ENCODE data around the gene SCT. TPM values are rescaled to one million over a fixed set of nuclear protein-coding genes. Genes with fewer than 3 reads are reported as not detected.

Gene SCT
- total RNA-seq, 1 experiment from 2014 or later = not detected

- no peak for TF ChIP-seq EZH2 (IDR thresholded peaks at IDR 0.05; ENCODE audit: borderline replicate concordance, low read depth, low read length, poor library complexity, severe bottlenecking)
- TF ChIP-seq CTCF (conservative IDR thresholded peaks at IDR 0.05; ENCODE audit: low read depth, low read length) = no peak
- CTCF ChIA-PET = no interaction called here
- no TSS peak for BruUV-seq (replicated peaks)
- intact Hi-C loops (cut with micrococcal nuclease; ENCODE audit: unreplicated experiment) = no loop called here
- POLR2A ChIA-PET (ENCODE audit: low non-redundant PET) = interaction anchor here (0.7 kb wide), 1 partner anchor 135 kb away, joined by 4 read pairs; no protein-coding TSS in a partner anchor
- H3K4me3 ChIP-seq (ENCODE audit: low read depth, low read length, poor library complexity, severe bottlenecking) = no peak overlapping the region
- H3K27me3 ChIP-seq (replicated peaks; ENCODE audit: insufficient read depth, low read depth, low read length, poor library complexity) = no peaks in the 10 kb centered on the region
- H3K4me1 ChIP-seq (ENCODE audit: insufficient read depth, low read length, poor library complexity, severe bottlenecking) = peaks cover 49% of the 10 kb centered on the region
- DNase-seq (ENCODE audit: low spot score) = no peak
- peak overlapping the region; percentile 73 for H3K27ac ChIP-seq (ENCODE audit: low read depth, low read length, poor library complexity, severe bottlenecking)
- H3K9me3 ChIP-seq (ENCODE audit: low read depth, low read length, poor library complexity, severe bottlenecking) = no peaks in the 10 kb centered on the region
- no peaks in the 10 kb centered on the region for H3K36me3 ChIP-seq (ENCODE audit: insufficient read depth, low read length, poor library complexity, severe bottlenecking)
These were observed 13.2 kb upstream of the SCT start for GRCh38 chr11:640021-640706.

- Histone ChIP-seq H3K9me3 (ENCODE audit: low read depth, low read length, poor library complexity, severe bottlenecking) (no peaks in the 10 kb centered on the region), H3K27ac (ENCODE audit: low read depth, low read length, poor library complexity, severe bottlenecking) (peak overlapping the region; percentile 82), H3K4me1 (ENCODE audit: insufficient read depth, low read length, poor library complexity, severe bottlenecking) (peaks cover 49% of the 10 kb centered on the region), H3K27me3 (replicated peaks; ENCODE audit: insufficient read depth, low read depth, low read length, poor library complexity) (no peaks in the 10 kb centered on the region), H3K4me3 (ENCODE audit: low read depth, low read length, poor library complexity, severe bottlenecking) (peak overlapping the region; percentile 18), H3K36me3 (ENCODE audit: insufficient read depth, low read length, poor library complexity, severe bottlenecking) (no peaks in the 10 kb centered on the region)
- TF ChIP-seq CTCF (conservative IDR thresholded peaks at IDR 0.05; ENCODE audit: low read depth, low read length) (no peak), EZH2 (IDR thresholded peaks at IDR 0.05; ENCODE audit: borderline replicate concordance, low read depth, low read length, poor library complexity, severe bottlenecking) (no peak)
- ChIA-PET CTCF (interaction anchor here (0.7 kb wide), 1 partner anchor 429 kb away, joined by 3 read pairs; no protein-coding TSS in a partner anchor), POLR2A (ENCODE audit: low non-redundant PET) (interaction anchor here (0.7 kb wide), 1 partner anchor 136 kb away, joined by 4 read pairs; no protein-coding TSS in a partner anchor)
- no TSS peak for BruUV-seq (replicated peaks)
- DNase-seq (ENCODE audit: low spot score) = peak; percentile 41
- intact Hi-C loops (cut with micrococcal nuclease; ENCODE audit: unreplicated experiment) = no loop called here
These were observed 12.5 kb upstream of the SCT start for GRCh38 chr11:639332-639955.

- TSS peak; percentile 92 for BruUV-seq (replicated peaks)
- DNase-seq (ENCODE audit: low spot score) = peak; percentile 84
- TF ChIP-seq CTCF (conservative IDR thresholded peaks at IDR 0.05; ENCODE audit: low read depth, low read length) = no peak
- no peak for TF ChIP-seq EZH2 (IDR thresholded peaks at IDR 0.05; ENCODE audit: borderline replicate concordance, low read depth, low read length, poor library complexity, severe bottlenecking)
- Histone ChIP-seq H3K4me3 (ENCODE audit: low read depth, low read length, poor library complexity, severe bottlenecking) (peak overlapping the region; percentile 18), H3K4me1 (ENCODE audit: insufficient read depth, low read length, poor library complexity, severe bottlenecking) (peaks cover 49% of the 10 kb centered on the region), H3K27ac (ENCODE audit: low read depth, low read length, poor library complexity, severe bottlenecking) (peak overlapping the region; percentile 82), H3K27me3 (replicated peaks; ENCODE audit: insufficient read depth, low read depth, low read length, poor library complexity) (no peaks in the 10 kb centered on the region), H3K36me3 (ENCODE audit: insufficient read depth, low read length, poor library complexity, severe bottlenecking) (no peaks in the 10 kb centered on the region), H3K9me3 (ENCODE audit: low read depth, low read length, poor library complexity, severe bottlenecking) (no peaks in the 10 kb centered on the region)
- CTCF ChIA-PET = interaction anchor here (0.7 kb wide), 1 partner anchor 430 kb away, joined by 3 read pairs; no protein-coding TSS in a partner anchor
- intact Hi-C loops (cut with micrococcal nuclease; ENCODE audit: unreplicated experiment) = no loop called here
- POLR2A ChIA-PET (ENCODE audit: low non-redundant PET) = no interaction called here
These were observed 11.8 kb upstream of the SCT start for GRCh38 chr11:638631-639331.
